ENCODE measurements around the gene ROR1.

ROR1 gene

DNA sequence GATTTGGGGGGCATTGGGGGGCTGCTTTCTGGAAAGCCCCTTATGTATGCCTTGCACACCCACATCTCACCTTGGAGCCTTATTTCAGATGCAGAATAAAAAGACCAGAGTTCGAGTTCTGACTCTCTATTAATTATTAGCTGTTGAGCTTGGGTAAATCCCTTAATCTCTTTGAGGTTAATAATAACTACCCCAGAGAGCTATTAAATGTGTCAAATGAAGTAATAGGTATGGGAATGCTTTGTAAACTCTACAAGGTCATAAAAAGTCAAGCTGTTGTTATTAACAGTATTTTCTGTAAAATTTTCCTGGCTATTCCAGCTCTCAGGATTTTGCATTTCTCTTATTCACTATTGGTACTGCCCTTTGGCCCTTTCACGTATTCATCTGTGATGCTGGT is 122.9 kb downstream of the ROR1 start:
- Histone ChIP-seq H3K9ac (no peak overlapping the region), H3K79me2 (no peaks in the 10 kb centered on the region), H3K27ac (no peak overlapping the region), H3K9me3 (ENCODE audit: control insufficient read depth, low read length) (no peaks in the 10 kb centered on the region), H3K4me2 (ENCODE audit: low read length) (no peak overlapping the region), H3K4me1 (peaks cover 2% of the 10 kb centered on the region), H3K4me3 (ENCODE audit: low read depth, low read length) (no peak overlapping the region), H3K27me3 (ENCODE audit: control insufficient read depth, insufficient read depth, low read length) (no peaks in the 10 kb centered on the region), H2AFZ (no peak overlapping the region), H3K36me3 (ENCODE audit: control insufficient read depth, insufficient read depth, low read length) (no peaks in the 10 kb centered on the region)
- TF ChIP-seq, protein P1, sequence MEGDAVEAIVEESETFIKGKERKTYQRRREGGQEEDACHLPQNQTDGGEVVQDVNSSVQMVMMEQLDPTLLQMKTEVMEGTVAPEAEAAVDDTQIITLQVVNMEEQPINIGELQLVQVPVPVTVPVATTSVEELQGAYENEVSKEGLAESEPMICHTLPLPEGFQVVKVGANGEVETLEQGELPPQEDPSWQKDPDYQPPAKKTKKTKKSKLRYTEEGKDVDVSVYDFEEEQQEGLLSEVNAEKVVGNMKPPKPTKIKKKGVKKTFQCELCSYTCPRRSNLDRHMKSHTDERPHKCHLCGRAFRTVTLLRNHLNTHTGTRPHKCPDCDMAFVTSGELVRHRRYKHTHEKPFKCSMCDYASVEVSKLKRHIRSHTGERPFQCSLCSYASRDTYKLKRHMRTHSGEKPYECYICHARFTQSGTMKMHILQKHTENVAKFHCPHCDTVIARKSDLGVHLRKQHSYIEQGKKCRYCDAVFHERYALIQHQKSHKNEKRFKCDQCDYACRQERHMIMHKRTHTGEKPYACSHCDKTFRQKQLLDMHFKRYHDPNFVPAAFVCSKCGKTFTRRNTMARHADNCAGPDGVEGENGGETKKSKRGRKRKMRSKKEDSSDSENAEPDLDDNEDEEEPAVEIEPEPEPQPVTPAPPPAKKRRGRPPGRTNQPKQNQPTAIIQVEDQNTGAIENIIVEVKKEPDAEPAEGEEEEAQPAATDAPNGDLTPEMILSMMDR (IDR thresholded peaks at IDR 0.05): no peak

DNA sequence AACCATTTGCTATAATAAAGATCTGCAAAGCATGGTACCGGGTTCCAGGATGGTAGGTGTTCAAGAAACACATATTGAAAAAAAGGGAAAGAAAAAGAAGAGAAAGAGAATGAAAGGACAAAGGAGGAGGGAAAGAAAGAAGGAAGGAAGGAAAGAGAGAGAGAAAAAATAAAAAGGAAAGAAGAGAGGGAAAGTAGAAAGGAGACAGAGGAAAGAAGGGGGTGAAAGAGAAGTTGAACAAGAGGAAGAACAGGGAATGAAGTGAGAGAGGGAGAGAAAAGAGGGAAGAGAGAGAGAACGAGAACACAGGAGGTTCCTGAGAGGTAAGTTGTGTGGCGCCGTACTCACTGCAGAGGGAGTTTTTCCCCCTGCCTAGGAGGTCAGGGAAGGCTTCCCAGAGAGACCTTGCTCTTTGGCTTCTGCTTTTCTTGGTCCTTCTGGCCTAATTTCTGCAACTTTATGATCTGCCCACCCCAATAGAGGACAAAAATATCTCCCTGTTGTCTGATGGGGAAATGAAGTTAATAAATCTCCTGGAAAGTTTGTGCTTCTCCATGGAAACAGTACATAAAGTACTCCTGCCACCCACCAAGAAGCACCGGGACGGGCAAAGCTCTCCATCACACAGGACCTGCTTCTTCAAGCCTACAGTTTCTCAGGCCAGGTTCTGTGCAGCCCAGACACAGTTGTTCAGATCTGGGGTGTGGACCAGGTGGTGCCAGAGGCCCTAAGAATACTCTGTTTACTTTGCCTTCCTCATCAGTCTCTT is 124.8 kb downstream of the ROR1 start:
- TF ChIP-seq, protein P1 (IDR thresholded peaks at IDR 0.05): no peak
- no peak overlapping the region for H3K9ac ChIP-seq
- H3K4me2 ChIP-seq (ENCODE audit: low read length): no peak overlapping the region
- no peak overlapping the region for H3K4me3 ChIP-seq (ENCODE audit: low read depth, low read length)
- no peaks in the 10 kb centered on the region for H3K36me3 ChIP-seq (ENCODE audit: control insufficient read depth, insufficient read depth, low read length)
- H3K79me2 ChIP-seq: no peaks in the 10 kb centered on the region
- H3K9me3 ChIP-seq (ENCODE audit: control insufficient read depth, low read length): no peaks in the 10 kb centered on the region
- peaks cover 5% of the 10 kb centered on the region for H3K4me1 ChIP-seq
- H3K27ac ChIP-seq: no peak overlapping the region
- H2AFZ ChIP-seq: no peak overlapping the region
- no peaks in the 10 kb centered on the region for H3K27me3 ChIP-seq (ENCODE audit: control insufficient read depth, insufficient read depth, low read length)

DNA sequence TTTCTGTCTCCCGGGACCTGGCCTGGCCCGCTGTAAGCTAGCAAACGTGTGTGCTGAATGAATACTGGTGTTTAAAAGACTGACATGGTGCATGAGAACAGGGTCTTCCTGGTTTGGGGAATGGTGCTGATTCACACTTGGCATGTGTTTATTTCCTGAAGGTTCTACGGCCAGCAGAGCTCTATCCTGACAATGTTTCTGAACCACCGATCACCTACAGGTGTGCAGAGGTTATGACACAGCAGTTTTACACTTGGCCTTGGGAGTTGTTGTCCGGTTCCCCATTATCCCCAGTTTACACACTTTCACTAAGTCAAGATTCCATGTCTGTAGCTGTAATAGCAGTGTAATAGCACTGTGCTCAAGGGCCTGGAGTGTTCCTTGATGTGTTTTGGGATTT is 127.3 kb downstream of the ROR1 start:
- H3K27me3 ChIP-seq (ENCODE audit: control insufficient read depth, insufficient read depth, low read length): no peaks in the 10 kb centered on the region
- peaks cover 10% of the 10 kb centered on the region for H3K4me1 ChIP-seq
- H3K9me3 ChIP-seq (ENCODE audit: control insufficient read depth, low read length): no peaks in the 10 kb centered on the region
- TF ChIP-seq, protein P1 (IDR thresholded peaks at IDR 0.05): no peak
- no peak overlapping the region for H3K4me2 ChIP-seq (ENCODE audit: low read length)
- H3K27ac ChIP-seq: no peak overlapping the region
- no peak overlapping the region for H3K4me3 ChIP-seq (ENCODE audit: low read depth, low read length)
- H3K9ac ChIP-seq: no peak overlapping the region
- H3K79me2 ChIP-seq: no peaks in the 10 kb centered on the region
- H2AFZ ChIP-seq: no peak overlapping the region
- H3K36me3 ChIP-seq (ENCODE audit: control insufficient read depth, insufficient read depth, low read length): no peaks in the 10 kb centered on the region

DNA sequence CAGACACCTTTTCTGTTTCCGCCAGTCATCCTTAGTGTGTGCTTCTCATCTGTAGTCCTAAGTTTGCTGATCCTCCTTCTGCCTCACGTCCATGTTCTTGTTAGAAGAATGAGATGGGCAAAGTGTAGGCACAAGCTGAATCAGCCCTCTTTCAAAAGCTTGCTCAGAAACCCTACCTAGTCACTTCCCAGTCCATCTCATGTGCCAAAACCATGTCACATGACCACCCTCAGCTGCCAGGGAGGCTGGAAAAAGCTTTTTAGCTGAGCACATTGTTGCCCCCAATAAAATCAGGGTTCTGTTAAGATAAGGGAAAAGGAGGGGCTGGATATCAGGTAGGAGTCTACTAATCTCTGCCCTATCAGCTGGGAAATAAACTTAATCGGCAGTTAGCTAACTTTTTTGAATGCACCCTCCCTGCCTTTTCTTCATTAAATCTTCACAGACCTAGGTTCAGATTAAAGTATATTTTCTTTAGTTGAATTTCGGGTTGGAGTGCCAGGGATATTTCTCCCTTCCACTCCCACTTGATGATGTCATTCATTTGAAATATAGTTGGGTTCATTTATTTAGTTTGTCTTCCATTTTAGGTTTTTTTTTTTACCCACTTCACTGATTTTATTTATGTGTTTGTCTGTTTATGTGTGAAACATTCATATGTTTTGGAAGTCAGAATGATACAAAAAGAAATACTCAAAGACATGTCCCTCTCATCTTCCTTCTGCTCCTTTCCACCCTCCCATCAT is 129.2 kb downstream of the ROR1 start:
- TF ChIP-seq, protein P1 (IDR thresholded peaks at IDR 0.05): no peak
- Histone ChIP-seq H3K9me3 (ENCODE audit: control insufficient read depth, low read length) (no peaks in the 10 kb centered on the region), H3K4me3 (ENCODE audit: low read depth, low read length) (no peak overlapping the region), H3K36me3 (ENCODE audit: control insufficient read depth, insufficient read depth, low read length) (no peaks in the 10 kb centered on the region), H3K27me3 (ENCODE audit: control insufficient read depth, insufficient read depth, low read length) (no peaks in the 10 kb centered on the region), H3K4me2 (ENCODE audit: low read length) (no peak overlapping the region), H3K4me1 (peaks cover 16% of the 10 kb centered on the region), H2AFZ (no peak overlapping the region), H3K9ac (no peak overlapping the region), H3K27ac (no peak overlapping the region), H3K79me2 (no peaks in the 10 kb centered on the region)

Data from parathyroid adenoma (tissue), 2 donors.